Limb (tissue), 2 donors: ENCODE measurements around the gene ARHGEF28.

Source experiments
- DNase-seq, 2 donors: peaks; one replicate each; pipeline ENCODE4 v3.0.0-alpha.2; 2016; ENCODE audit errors: extremely low spot score in 2 of 2

ARHGEF28 gene

GRCh38 chr5:73780302-73781080 is 154.5 kb downstream of the ARHGEF28 start:
- DNase-seq: no peak

DNA sequence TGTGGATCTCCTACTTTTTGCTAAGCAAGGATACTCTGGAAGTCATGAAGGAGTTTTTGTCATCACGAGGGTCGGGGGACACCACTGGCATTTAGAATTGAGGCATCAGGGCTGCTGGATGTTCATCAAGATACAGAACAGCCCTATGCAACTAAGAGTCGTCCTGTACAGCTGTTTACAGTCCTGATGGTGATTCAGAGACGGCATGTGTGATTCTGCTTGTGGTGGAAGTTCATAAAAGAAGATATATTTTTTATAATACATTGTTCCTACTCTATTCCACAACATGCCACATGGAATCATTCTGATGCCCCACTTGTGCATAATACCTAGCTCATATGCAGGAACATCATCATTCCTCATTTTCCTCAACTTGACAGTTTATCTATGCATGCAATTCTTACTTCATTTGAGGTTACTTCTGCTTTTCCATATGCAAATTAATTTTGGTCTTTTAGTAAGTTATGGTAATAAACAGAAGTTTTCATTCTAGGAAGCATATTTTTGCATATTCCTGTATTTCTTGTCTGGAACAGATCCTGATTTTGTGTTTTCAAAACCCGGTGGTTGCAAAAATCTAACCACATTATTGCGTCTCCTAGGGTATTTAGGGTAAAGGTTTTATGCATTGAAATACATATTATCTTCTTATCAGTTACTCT is 155.2 kb downstream of the ARHGEF28 start:
- no peak for DNase-seq

- DNase-seq: no peak
These were observed 157.8 kb downstream of the ARHGEF28 start for GRCh38 chr5:73783828-73784227.

DNA sequence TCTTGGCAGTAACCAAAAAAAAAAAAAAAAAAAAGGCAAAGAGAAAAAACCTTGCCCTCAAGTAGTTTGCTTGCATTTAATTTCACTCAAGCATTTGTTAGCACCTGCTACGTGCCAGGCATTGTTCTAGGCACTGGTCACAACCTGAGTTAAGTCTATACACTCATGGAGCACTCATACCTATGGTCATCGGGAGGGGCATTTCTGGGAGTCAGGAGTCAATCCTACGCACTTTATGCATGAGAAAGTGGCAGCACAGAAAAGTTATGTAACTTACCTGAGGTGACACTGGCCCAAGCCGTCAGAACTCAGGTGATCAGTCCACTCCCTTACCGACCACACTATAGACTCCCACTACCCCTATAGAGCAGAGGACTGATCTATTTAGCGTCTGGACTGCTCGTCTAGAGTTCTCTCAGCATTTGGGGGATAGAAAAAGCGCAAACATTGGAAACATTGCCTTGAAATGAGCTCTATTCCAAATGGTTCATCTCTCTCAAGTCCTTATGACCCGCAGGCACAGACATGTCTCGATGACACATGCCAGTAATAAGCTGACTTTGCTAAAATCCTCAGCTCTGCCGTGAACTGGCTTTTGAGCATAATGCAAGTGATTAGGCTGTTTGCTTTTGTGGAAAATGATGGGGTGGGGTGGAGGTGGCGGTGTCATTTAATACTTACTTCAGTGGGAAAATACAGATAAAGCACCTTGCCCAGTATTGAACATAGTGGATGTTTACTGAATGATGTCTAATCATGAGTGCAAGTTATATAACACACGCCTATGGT is 160.2 kb downstream of the ARHGEF28 start:
- DNase-seq: no peak

DNA sequence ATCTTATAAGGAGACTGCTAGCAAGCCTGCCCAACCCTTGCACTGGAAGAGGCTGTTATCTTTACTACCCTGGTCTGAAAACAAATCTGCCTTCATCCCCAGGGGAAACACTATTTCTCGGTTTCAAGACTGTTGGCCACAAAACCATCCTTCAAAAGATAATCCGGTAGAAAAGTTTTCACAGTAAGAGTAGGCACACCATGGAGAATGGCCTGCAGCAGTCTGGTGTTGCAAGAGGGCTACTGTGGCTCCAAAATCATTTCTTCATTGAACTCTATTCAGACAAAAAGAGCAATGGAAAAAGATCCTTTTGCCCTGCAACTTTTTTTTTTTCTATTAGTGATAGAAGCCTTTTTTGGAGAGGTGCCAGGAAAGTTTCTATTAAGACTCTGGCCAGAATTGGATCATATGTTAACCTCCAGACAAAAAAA is 163.9 kb downstream of the ARHGEF28 start:
- DNase-seq: no peak

DNA sequence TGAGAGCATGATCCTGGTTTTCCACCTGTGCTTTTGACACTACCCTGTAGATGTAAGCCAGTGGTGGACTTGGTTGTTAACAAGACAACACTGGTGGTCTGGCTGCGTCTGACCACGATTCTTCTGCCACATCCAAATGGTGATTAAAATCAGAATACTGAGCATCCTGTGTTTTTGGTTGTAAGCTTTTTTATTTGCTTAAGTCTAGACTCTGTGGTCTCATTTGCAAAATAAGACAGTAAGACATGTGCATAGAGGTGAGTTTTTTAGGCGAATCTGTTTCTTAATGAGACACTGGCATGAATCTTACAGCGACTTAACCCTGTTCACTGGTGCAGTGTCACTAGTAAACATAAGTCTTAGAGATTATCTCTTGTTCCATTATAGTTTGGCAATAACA is 165.4 kb downstream of the ARHGEF28 start:
- no peak for DNase-seq

GRCh38 chr5:73792687-73793320 is 166.8 kb downstream of the ARHGEF28 start:
- DNase-seq: peak; percentile 61 to 81

DNA sequence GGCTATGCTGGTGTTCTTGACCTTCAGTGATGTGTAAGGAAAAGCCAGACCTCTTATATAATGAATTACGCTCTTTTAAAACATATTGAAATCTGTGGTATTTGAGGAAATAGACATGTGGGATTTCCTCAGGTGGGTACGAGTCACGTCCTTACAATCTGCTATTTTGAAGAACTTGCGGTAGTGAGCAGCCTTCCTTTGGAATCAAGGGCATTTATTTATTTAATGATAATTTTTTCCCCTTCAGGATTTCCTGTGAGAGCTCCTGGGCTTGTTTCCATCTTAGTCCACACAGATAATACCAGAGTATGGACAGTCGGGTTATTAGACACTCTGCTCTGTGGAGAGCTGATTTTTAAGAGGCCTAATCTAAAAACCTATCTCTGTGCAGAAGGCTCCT is 167.9 kb downstream of the ARHGEF28 start:
- DNase-seq: no peak

DNA sequence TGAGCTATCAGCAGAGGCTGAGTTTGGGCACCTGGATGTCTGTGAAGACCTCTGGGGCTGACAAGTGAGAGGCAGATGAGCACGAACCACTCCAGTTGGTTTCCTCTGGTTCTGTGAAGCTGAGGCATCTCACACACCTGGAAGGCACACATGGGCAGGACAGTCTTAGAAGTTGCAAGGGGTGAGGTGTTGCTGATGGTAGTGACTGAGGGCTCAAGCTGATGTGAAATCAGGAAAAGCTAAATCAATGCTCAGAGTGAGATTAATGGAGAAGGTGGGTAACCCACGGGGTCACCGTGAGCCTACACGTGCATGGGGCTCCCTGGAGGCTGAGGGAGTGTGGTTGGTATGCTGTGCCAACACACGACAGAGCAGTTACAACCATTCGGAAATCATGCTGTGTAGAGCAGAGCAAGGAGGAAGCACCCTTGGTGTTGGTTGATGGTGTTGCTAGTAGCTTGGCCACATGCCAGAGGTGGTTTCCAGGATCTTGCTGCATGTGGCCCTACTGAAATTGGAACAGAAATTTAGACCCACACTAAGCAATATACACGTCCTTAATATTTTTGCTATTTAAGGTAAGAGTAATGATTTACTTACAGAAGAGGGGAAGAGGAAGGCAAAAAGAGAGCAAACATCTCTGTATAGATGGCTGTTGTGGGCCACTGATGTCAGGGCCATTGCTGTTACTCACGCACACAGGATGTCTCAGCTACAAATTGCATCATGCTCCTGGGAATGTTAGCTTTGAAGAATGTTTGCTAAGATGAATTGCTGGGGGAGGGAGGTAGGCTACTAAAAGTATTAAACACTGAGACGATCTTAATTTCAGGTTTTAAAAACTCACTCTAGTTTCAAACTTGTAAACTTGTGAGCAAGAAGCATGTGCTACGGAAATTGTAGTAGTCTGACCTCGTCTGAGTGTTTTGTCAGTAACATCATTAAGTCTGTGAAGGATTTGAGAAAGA is 170.5 kb downstream of the ARHGEF28 start:
- DNase-seq: peak in 1 of 2 donors; percentile 37

DNA sequence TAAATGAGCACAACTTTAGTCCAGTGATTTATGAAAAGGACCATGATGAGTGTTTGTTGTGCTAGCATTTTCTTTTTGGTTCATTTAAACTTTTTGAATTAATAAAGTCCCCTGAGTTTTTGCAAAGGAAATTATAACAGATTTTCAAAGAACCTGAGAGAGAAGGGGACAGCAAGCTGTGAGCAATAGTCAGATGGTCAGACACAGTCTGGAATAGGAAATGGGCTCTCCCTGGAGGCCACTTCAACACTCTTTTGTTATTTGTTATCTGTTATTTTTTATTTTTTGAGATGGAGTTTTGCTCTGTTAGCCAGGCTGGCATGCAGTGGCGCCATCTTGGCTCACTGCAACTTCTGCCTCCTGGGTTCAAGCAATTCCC is 171.1 kb downstream of the ARHGEF28 start:
- no peak for DNase-seq

DNA sequence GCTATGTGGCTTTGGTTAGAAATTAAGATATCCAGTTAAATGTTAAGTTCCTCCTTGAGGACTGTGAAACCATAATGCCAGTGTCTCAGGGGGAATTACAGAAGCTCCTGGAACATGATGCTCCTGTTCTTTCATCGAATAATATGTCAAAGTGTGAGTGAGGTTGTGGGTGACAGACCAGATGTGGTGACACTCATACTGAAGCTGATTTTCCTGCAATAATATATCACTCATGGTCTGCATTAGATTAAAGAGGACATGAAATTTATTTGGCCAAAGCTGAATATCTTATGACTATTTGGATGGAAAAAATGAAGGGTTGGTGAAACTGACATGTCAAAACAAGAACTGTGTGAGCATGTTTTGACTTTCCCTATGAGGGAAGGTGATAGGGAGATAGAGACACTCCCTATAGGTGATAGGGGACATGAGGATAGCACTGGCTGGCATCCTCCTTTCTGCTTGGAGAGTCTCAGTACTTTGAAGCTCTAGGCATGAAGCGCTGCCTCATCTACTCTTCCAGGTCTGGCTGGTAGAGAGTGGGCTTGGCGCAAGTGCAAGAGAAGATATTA is 173.5 kb downstream of the ARHGEF28 start:
- DNase-seq: no peak

- no peak for DNase-seq
These were observed 175.7 kb downstream of the ARHGEF28 start for GRCh38 chr5:73801686-73802085.

DNA sequence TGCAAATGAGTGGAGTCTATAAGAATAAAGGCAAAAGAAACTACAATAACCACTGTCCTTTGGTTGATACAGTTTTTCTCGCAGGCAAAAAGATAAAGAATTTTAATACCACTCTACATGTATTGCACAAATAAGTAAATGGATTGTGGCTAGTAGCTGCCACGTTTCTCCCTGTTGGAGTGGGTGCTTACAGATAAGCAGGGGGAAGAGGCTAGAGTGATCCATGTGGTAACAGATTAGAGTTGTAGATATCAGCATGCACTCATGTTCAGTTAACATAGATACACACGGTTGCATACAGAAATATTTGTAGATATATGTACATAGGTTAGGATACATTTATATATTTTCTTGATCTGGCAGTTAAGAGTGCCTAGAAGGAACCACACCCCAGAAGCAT is 179.5 kb downstream of the ARHGEF28 start:
- DNase-seq: no peak

- no peak for DNase-seq
These were observed 182.9 kb downstream of the ARHGEF28 start for GRCh38 chr5:73808911-73809310.

DNA sequence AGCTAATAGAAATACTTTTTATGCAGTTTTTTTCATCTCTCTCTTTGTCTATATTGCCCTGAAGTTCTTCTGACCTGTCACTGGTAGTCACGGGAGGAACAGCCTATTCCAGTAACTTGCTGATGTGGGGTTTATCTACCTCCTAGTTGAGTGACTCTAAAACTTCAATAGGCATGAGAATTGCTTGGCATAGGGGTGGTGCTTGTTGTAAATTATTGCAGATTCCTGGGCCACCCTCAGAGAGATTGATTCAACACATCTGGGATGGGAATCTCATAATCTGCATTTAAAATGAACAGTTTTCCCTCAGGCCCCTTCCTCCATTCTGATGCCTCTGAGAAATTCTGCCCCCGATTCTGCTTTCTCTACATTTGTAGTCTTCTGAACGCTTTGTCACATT is 184.4 kb downstream of the ARHGEF28 start:
- DNase-seq: no peak

DNA sequence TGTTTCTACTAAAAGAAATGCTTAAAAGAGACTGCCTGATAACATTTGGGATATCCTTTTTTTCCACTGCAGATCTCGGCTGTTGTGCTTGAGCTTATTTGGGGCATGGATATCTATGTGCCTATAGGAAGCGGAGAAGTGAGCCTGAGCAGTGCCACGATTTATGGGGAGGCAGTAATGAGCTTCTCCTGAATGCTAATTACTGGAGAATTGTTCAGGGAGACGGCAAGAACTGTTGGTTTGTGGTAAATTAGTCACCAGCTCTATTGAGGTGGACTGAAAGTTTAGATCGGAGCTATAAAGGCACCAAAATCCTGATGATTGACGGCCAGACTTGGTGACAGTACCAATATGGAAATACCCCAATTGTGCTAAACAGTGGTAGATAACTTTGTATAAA is 186.5 kb downstream of the ARHGEF28 start:
- DNase-seq: no peak

GRCh38 chr5:73812962-73813588 is 187.1 kb downstream of the ARHGEF28 start:
- no peak for DNase-seq

- no peak for DNase-seq
These were observed 188.3 kb downstream of the ARHGEF28 start for GRCh38 chr5:73814233-73814846.

GRCh38 chr5:73815631-73816030 is 189.6 kb downstream of the ARHGEF28 start:
- no peak for DNase-seq
